ENCODE measurements around the gene MESP1.
A peak's percentile ranks its signal among the peaks of the same experiment; 100 is the strongest.
"Not testable (repeated sequence)": the region's sequence is repeated elsewhere in the genome, so short reads cannot be mapped to it uniquely, and the experiment has no call there.

MESP1 gene, protein sequence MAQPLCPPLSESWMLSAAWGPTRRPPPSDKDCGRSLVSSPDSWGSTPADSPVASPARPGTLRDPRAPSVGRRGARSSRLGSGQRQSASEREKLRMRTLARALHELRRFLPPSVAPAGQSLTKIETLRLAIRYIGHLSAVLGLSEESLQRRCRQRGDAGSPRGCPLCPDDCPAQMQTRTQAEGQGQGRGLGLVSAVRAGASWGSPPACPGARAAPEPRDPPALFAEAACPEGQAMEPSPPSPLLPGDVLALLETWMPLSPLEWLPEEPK

GRCh38 chr15:89750560-89751542, at the start of gene MESP1:
Gene MESP1, minus strand, starts transcription at chr15:89751249. Its CDS starts 18 bp downstream, at chr15:89751231.
- DNase-seq (ENCODE audit: low read depth) = peak; percentile 59

GRCh38 chr15:89799918-89800498, 49.0 kb upstream of the MESP1 start:
- DNase-seq (ENCODE audit: low read depth) = no peak

DNA sequence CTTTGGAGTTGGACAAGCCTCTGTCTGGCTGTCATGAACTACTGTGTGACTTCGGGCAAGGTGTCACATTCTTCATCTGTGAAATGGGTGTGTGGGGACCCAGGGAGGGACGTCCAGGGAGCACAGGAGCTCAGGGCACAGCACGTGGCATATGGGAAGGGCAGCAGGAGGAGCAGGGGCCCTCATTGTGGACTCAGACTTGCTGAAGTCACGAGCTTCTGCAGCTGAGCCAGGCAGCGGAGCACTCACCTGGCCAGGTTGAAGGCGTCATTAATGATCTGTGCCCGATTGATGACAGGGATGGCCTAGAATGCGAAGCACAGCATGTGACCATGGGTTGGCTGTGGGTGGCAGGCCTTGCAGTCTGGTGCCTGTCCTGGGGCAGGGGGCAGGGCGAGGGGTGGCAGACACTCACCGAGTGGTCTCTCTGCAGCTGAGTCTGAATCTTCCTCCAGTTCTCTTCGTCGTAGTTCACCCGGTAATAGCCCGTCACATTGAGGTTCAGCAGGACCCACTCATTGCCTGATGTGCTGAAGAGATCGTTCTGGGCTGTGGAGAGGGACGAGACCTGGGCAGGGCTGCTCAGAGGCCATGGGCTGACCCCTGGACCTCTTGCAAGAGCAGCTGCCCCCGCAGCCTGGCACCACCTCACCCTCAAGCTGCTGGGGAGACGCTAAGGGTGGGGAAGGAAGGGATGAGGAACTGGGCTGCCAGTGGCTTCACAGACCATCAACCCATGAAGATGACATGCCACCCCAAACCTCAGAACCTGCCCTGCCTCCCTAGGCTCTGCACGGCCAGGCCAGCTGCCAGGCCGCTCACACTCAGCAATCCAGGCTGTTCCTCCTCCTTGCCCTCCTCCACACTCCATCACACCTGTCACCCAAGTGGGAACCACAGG, 48.2 kb upstream of the MESP1 start:
- DNase-seq (ENCODE audit: low read depth) = no peak

GRCh38 chr15:89797678-89798201, 46.7 kb upstream of the MESP1 start:
- no peak for DNase-seq (ENCODE audit: low read depth)

- DNase-seq (ENCODE audit: low read depth) = no peak
These were observed 44.9 kb upstream of the MESP1 start for GRCh38 chr15:89795996-89796395.

- DNase-seq (ENCODE audit: low read depth) = no peak
These were observed 43.7 kb upstream of the MESP1 start for GRCh38 chr15:89794627-89795241.

- no peak for DNase-seq (ENCODE audit: low read depth)
These were observed 41.2 kb upstream of the MESP1 start for GRCh38 chr15:89792106-89792805.

- no peak for DNase-seq (ENCODE audit: low read depth)
These were observed 39.6 kb upstream of the MESP1 start for GRCh38 chr15:89790661-89791060.

- no peak for DNase-seq (ENCODE audit: low read depth)
These were observed 39.2 kb upstream of the MESP1 start for GRCh38 chr15:89790206-89790605.

DNA sequence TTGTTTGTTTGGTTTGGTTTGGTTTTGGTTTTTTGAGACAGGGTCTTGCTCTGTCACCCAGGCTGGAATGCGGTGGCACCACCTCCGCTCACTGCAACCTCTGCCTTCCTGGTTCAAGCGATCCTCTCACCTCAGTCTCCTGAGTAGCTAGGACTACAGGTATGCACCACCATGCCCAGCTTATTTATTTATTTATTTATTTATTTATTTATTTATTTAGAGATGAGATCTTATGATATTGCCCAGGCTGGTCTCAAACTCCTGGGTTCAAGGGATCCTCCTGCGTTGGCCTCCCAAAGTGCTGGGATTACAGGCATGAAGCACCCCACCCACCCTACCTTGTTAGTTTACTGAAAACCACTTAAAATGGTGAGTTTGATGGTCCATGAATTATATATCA, 37.5 kb upstream of the MESP1 start:
- DNase-seq (ENCODE audit: low read depth) = not testable (repeated sequence)

GRCh38 chr15:89787944-89788343, 36.9 kb upstream of the MESP1 start:
- DNase-seq (ENCODE audit: low read depth) = no peak

GRCh38 chr15:89785774-89786140, 34.7 kb upstream of the MESP1 start:
- DNase-seq (ENCODE audit: low read depth) = no peak

GRCh38 chr15:89785064-89785773, 34.2 kb upstream of the MESP1 start:
- DNase-seq (ENCODE audit: low read depth) = no peak

DNA sequence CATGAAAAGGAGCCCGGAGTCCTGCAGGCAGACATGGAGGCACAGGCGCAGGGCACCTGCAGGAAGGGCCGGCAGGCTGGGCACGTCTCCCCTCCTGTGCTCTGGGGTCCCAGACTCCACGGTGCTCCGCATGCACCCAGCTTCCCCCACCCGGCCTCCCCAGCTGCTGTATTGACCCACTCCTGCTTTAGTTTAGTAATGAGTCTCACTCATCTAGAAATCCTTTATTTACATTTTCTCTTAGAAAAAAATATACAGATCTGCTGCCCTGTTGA, 33.6 kb upstream of the MESP1 start:
- DNase-seq (ENCODE audit: low read depth) = no peak

- DNase-seq (ENCODE audit: low read depth) = no peak
These were observed 33.0 kb upstream of the MESP1 start for GRCh38 chr15:89783861-89784685.

- DNase-seq (ENCODE audit: low read depth) = no peak
These were observed 32.2 kb upstream of the MESP1 start for GRCh38 chr15:89783111-89783860.

- DNase-seq (ENCODE audit: low read depth) = not testable (repeated sequence)
These were observed 31.5 kb upstream of the MESP1 start for GRCh38 chr15:89782619-89782950.

- DNase-seq (ENCODE audit: low read depth) = no peak
These were observed 31.0 kb upstream of the MESP1 start for GRCh38 chr15:89781891-89782618.

Measured in stimulated activated CD8-positive, alpha-beta memory T cell treated with anti-CD3 and anti-CD28 coated beads, Interleukin-7, amount 100 ng/mL, for 24 hours (primary cell).